Measurements from ENCODE around the gene MICALL1. TPM values are rescaled to one million over a fixed set of nuclear protein-coding genes. Genes with fewer than 3 reads are reported as not detected.

MICALL1 gene
- total and polyA plus RNA-seq, 7 experiments from 2014 or later, result 2.2 to 40.0 (median 24.4) TPM

GRCh38 chr22:37982151-37982785, 76.2 kb downstream of the MICALL1 start:
- Mint-ChIP-seq H3K27ac (no peak overlapping the region), H3K27me3 (no peaks in the 10 kb centered on the region), H3K4me3 (no peak overlapping the region), H3K36me3 (peaks cover 0 to 4% (median 0%) of the 10 kb centered on the region in 5 donors), H3K4me1 (peaks cover 0 to 6% (median 0%) of the 10 kb centered on the region in 7 donors), H3K9me3 (no peaks in the 10 kb centered on the region)
- no peaks in the 10 kb centered on the region for H3K9me3 ChIP-seq (ENCODE audit: control insufficient read depth in 2 of 3, low read length in 3 of 3)
- H3K27me3 ChIP-seq (ENCODE audit: control insufficient read depth in 2 of 2, insufficient read depth in 2 of 2, low read length in 2 of 2), result no peaks in the 10 kb centered on the region
- ChIA-PET POLR2A (interaction anchor here (0.6 kb wide), 1 partner anchor 10 kb away, joined by 3 read pairs; no protein-coding TSS in a partner anchor), CTCF (no interaction called here)
- peaks cover 0 to 19% (median 0%) of the 10 kb centered on the region in 3 experiments for H3K36me3 ChIP-seq (ENCODE audit: control insufficient read depth in 2 of 3, insufficient read depth in 3 of 3, low read length in 3 of 3)
- no peaks in the 10 kb centered on the region for H3K4me1 ChIP-seq (ENCODE audit: control insufficient read depth in 2 of 2, insufficient read depth in 2 of 2, low read length in 2 of 2)
- no peak for ATAC-seq
- DNase-seq, result no peak
- H3K4me3 ChIP-seq (ENCODE audit: low read length), result no peak overlapping the region
- intact Hi-C loops (cut with micrococcal nuclease), result no loop called here
- H3K27ac ChIP-seq (ENCODE audit: low read depth, low read length), result no peak overlapping the region

GRCh38 chr22:37982938-37983859, 77.1 kb downstream of the MICALL1 start:
- Mint-ChIP-seq H3K27ac (peak overlapping the region in 1 of 9 donors; percentile 62), H3K4me3 (no peak overlapping the region), H3K36me3 (peaks cover 0 to 4% (median 0%) of the 10 kb centered on the region in 5 donors), H3K9me3 (no peaks in the 10 kb centered on the region), H3K27me3 (no peaks in the 10 kb centered on the region), H3K4me1 (peaks cover 0 to 4% (median 0%) of the 10 kb centered on the region in 7 donors)
- H3K27ac ChIP-seq (ENCODE audit: low read depth, low read length), result no peak overlapping the region
- ATAC-seq (no peak), DNase-seq (no peak)
- no peaks in the 10 kb centered on the region for H3K9me3 ChIP-seq (ENCODE audit: control insufficient read depth in 2 of 3, low read length in 3 of 3)
- peaks cover 0 to 23% (median 0%) of the 10 kb centered on the region in 3 experiments for H3K36me3 ChIP-seq (ENCODE audit: control insufficient read depth in 2 of 3, insufficient read depth in 3 of 3, low read length in 3 of 3)
- no peaks in the 10 kb centered on the region for H3K4me1 ChIP-seq (ENCODE audit: control insufficient read depth in 2 of 2, insufficient read depth in 2 of 2, low read length in 2 of 2)
- H3K4me3 ChIP-seq (ENCODE audit: low read length), result no peak overlapping the region
- POLR2A ChIA-PET, result interaction anchor here (0.6 kb wide), 1 partner anchor 9 kb away, joined by 3 read pairs; no protein-coding TSS in a partner anchor
- CTCF ChIA-PET, result no interaction called here
- H3K27me3 ChIP-seq (ENCODE audit: control insufficient read depth in 2 of 2, insufficient read depth in 2 of 2, low read length in 2 of 2), result no peaks in the 10 kb centered on the region
- intact Hi-C loops (cut with micrococcal nuclease), result no loop called here

GRCh38 chr22:37983860-37984791, 78.0 kb downstream of the MICALL1 start, which contains the start of gene SOX10:
SOX10 (minus strand) TSS chr22:37984555; CDS start chr22:37983784, 771 bp downstream.
- Mint-ChIP-seq H3K27me3 (no peaks in the 10 kb centered on the region), H3K9me3 (no peaks in the 10 kb centered on the region), H3K4me1 (peaks cover 0 to 4% (median 0%) of the 10 kb centered on the region in 7 donors), H3K4me3 (no peak within 1 kb of the TSS), H3K36me3 (peaks cover 0 to 4% (median 0%) of the 10 kb centered on the region in 5 donors), H3K27ac (no peak within 1 kb of the TSS)
- intact Hi-C loops (cut with micrococcal nuclease), result no loop called here
- Histone ChIP-seq H3K36me3 (ENCODE audit: control insufficient read depth in 2 of 3, insufficient read depth in 3 of 3, low read length in 3 of 3) (peaks cover 0 to 23% (median 0%) of the 10 kb centered on the region in 3 experiments), H3K27me3 (ENCODE audit: control insufficient read depth in 2 of 2, insufficient read depth in 2 of 2, low read length in 2 of 2) (no peaks in the 10 kb centered on the region), H3K9me3 (ENCODE audit: control insufficient read depth in 2 of 3, low read length in 3 of 3) (no peaks in the 10 kb centered on the region), H3K4me1 (ENCODE audit: control insufficient read depth in 2 of 2, insufficient read depth in 2 of 2, low read length in 2 of 2) (no peaks in the 10 kb centered on the region), H3K27ac (ENCODE audit: low read depth, low read length) (no peak within 1 kb of the TSS), H3K4me3 (ENCODE audit: low read length) (no peak within 1 kb of the TSS)
- ChIA-PET CTCF (no interaction called here), POLR2A (no interaction called here)
- ATAC-seq, result no peak
- DNase-seq, result no peak

- H3K27me3 ChIP-seq (ENCODE audit: control insufficient read depth in 2 of 2, insufficient read depth in 2 of 2, low read length in 2 of 2), result no peaks in the 10 kb centered on the region
- no peaks in the 10 kb centered on the region for H3K9me3 ChIP-seq (ENCODE audit: control insufficient read depth in 2 of 3, low read length in 3 of 3)
- POLR2A ChIA-PET, result no interaction called here
- Mint-ChIP-seq H3K36me3 (peaks cover 0 to 4% (median 0%) of the 10 kb centered on the region in 5 donors), H3K27me3 (no peaks in the 10 kb centered on the region), H3K9me3 (no peaks in the 10 kb centered on the region), H3K27ac (no peak overlapping the region), H3K4me3 (no peak overlapping the region), H3K4me1 (peaks cover 0 to 4% (median 0%) of the 10 kb centered on the region in 7 donors)
- no peak overlapping the region for H3K27ac ChIP-seq (ENCODE audit: low read depth, low read length)
- DNase-seq, result no peak
- intact Hi-C loops (cut with micrococcal nuclease), result no loop called here
- CTCF ChIA-PET, result no interaction called here
- H3K4me1 ChIP-seq (ENCODE audit: control insufficient read depth in 2 of 2, insufficient read depth in 2 of 2, low read length in 2 of 2), result no peaks in the 10 kb centered on the region
- H3K36me3 ChIP-seq (ENCODE audit: control insufficient read depth in 2 of 3, insufficient read depth in 3 of 3, low read length in 3 of 3), result peaks cover 0 to 23% (median 0%) of the 10 kb centered on the region in 3 experiments
- no peak for ATAC-seq
- no peak overlapping the region for H3K4me3 ChIP-seq (ENCODE audit: low read length)
Observed at GRCh38 chr22:37985050-37985585, 79.0 kb downstream of the MICALL1 start.

- POLR2A ChIA-PET, result no interaction called here
- CTCF ChIA-PET, result no interaction called here
Observed at GRCh38 chr22:37985751-37986281, 79.7 kb downstream of the MICALL1 start.

GRCh38 chr22:37986371-37986770, 80.3 kb downstream of the MICALL1 start:
- Mint-ChIP-seq H3K27me3 (no peaks in the 10 kb centered on the region), H3K4me1 (peaks cover 0 to 2% (median 0%) of the 10 kb centered on the region in 7 donors), H3K4me3 (no peak overlapping the region), H3K9me3 (no peaks in the 10 kb centered on the region), H3K36me3 (peaks cover 0 to 6% (median 0%) of the 10 kb centered on the region in 5 donors), H3K27ac (no peak overlapping the region)
- POLR2A ChIA-PET, result no interaction called here
- ATAC-seq (no peak), DNase-seq (no peak)
- peaks cover 0 to 23% (median 0%) of the 10 kb centered on the region in 3 experiments for H3K36me3 ChIP-seq (ENCODE audit: control insufficient read depth in 2 of 3, insufficient read depth in 3 of 3, low read length in 3 of 3)
- CTCF ChIA-PET, result no interaction called here
- H3K27me3 ChIP-seq (ENCODE audit: control insufficient read depth in 2 of 2, insufficient read depth in 2 of 2, low read length in 2 of 2), result no peaks in the 10 kb centered on the region
- H3K4me3 ChIP-seq (ENCODE audit: low read length), result no peak overlapping the region
- intact Hi-C loops (cut with micrococcal nuclease), result no loop called here
- no peaks in the 10 kb centered on the region for H3K9me3 ChIP-seq (ENCODE audit: control insufficient read depth in 2 of 3, low read length in 3 of 3)
- no peak overlapping the region for H3K27ac ChIP-seq (ENCODE audit: low read depth, low read length)
- H3K4me1 ChIP-seq (ENCODE audit: control insufficient read depth in 2 of 2, insufficient read depth in 2 of 2, low read length in 2 of 2), result no peaks in the 10 kb centered on the region

More at GRCh38 chr22:37985751-37986281, 79.7 kb downstream of the MICALL1 start:
- no peak overlapping the region for H3K4me3 Mint-ChIP-seq
- H3K27ac Mint-ChIP-seq, result no peak overlapping the region
- H3K27me3 Mint-ChIP-seq, result no peaks in the 10 kb centered on the region
- peaks cover 0 to 23% (median 0%) of the 10 kb centered on the region in 3 experiments for H3K36me3 ChIP-seq (ENCODE audit: control insufficient read depth in 2 of 3, insufficient read depth in 3 of 3, low read length in 3 of 3)
- H3K4me3 ChIP-seq (ENCODE audit: low read length), result no peak overlapping the region
- H3K4me1 ChIP-seq (ENCODE audit: control insufficient read depth in 2 of 2, insufficient read depth in 2 of 2, low read length in 2 of 2), result no peaks in the 10 kb centered on the region
- no peak overlapping the region for H3K27ac ChIP-seq (ENCODE audit: low read depth, low read length)
- peaks cover 0 to 2% (median 0%) of the 10 kb centered on the region in 7 donors for H3K4me1 Mint-ChIP-seq
- ATAC-seq (no peak), DNase-seq (no peak)
- no peaks in the 10 kb centered on the region for H3K9me3 ChIP-seq (ENCODE audit: control insufficient read depth in 2 of 3, low read length in 3 of 3)
- H3K27me3 ChIP-seq (ENCODE audit: control insufficient read depth in 2 of 2, insufficient read depth in 2 of 2, low read length in 2 of 2), result no peaks in the 10 kb centered on the region
- intact Hi-C loops (cut with micrococcal nuclease), result no loop called here
- no peaks in the 10 kb centered on the region for H3K9me3 Mint-ChIP-seq
- H3K36me3 Mint-ChIP-seq, result peaks cover 0 to 6% (median 0%) of the 10 kb centered on the region in 5 donors

Measured in naive thymus-derived CD4-positive, alpha-beta T cell (primary cell).